Measurements from ENCODE around the gene SYT1. TPM values are rescaled to one million over a fixed set of nuclear protein-coding genes. Genes with fewer than 3 reads are reported as not detected.

Gene SYT1
- total RNA-seq, 1 donor from 2014 or later, result 8.4 TPM

- no peak for DNase-seq (ENCODE audit: low spot score)
Measured at GRCh38 chr12:79217306-79217705, 352.7 kb downstream of the SYT1 start.

- no peak for DNase-seq (ENCODE audit: low spot score)
Measured at GRCh38 chr12:79223210-79223609, 358.6 kb downstream of the SYT1 start.

- no peak for DNase-seq (ENCODE audit: low spot score)
Measured at GRCh38 chr12:79223761-79224160, 359.2 kb downstream of the SYT1 start.

GRCh38 chr12:79227091-79227490, 362.5 kb downstream of the SYT1 start:
- DNase-seq (ENCODE audit: low spot score), result no peak

- no peak for DNase-seq (ENCODE audit: low spot score)
Measured at GRCh38 chr12:79227646-79228045, 363.1 kb downstream of the SYT1 start.

GRCh38 chr12:79233341-79233781, 368.8 kb downstream of the SYT1 start:
- DNase-seq (ENCODE audit: low spot score), result no peak

GRCh38 chr12:79236920-79237319, 372.3 kb downstream of the SYT1 start:
- DNase-seq (ENCODE audit: low spot score), result no peak

- no peak for DNase-seq (ENCODE audit: low spot score)
Measured at GRCh38 chr12:79238246-79238645, 373.7 kb downstream of the SYT1 start.

GRCh38 chr12:79247494-79247893, 382.9 kb downstream of the SYT1 start:
- DNase-seq (ENCODE audit: low spot score), result no peak

- no peak for DNase-seq (ENCODE audit: low spot score)
Measured at GRCh38 chr12:79250186-79250585, 385.6 kb downstream of the SYT1 start.

GRCh38 chr12:79250960-79251755, 386.6 kb downstream of the SYT1 start:
- no peak for DNase-seq (ENCODE audit: low spot score)

GRCh38 chr12:79252358-79253075, 387.9 kb downstream of the SYT1 start:
- DNase-seq (ENCODE audit: low spot score), result no peak

- no peak for DNase-seq (ENCODE audit: low spot score)
Measured at GRCh38 chr12:79255288-79255687, 390.7 kb downstream of the SYT1 start.

GRCh38 chr12:79260923-79261322, 396.3 kb downstream of the SYT1 start:
- DNase-seq (ENCODE audit: low spot score), result no peak

- no peak for DNase-seq (ENCODE audit: low spot score)
Measured at GRCh38 chr12:79262938-79263337, 398.4 kb downstream of the SYT1 start.

- DNase-seq (ENCODE audit: low spot score), result no peak
Measured at GRCh38 chr12:79266343-79267144, 402.0 kb downstream of the SYT1 start.

GRCh38 chr12:79267580-79267979, 403.0 kb downstream of the SYT1 start:
- no peak for DNase-seq (ENCODE audit: low spot score)

- DNase-seq (ENCODE audit: low spot score), result no peak
Measured at GRCh38 chr12:79274501-79275064, 410.0 kb downstream of the SYT1 start.

GRCh38 chr12:79275631-79276030, 411.1 kb downstream of the SYT1 start:
- no peak for DNase-seq (ENCODE audit: low spot score)

GRCh38 chr12:79283364-79283763, 418.8 kb downstream of the SYT1 start:
- DNase-seq (ENCODE audit: low spot score), result no peak

- no peak for DNase-seq (ENCODE audit: low spot score)
Measured at GRCh38 chr12:79288911-79289310, 424.3 kb downstream of the SYT1 start.

GRCh38 chr12:79291711-79292110, 427.1 kb downstream of the SYT1 start:
- no peak for DNase-seq (ENCODE audit: low spot score)

Data from umbilical cord (tissue), 2 donors.